HCT116 (cell line): ENCODE measurements around the gene ZNF254. TPM values are rescaled to one million over a fixed set of nuclear protein-coding genes. Genes with fewer than 3 reads are reported as not detected.
"Not testable (repeated sequence)": the region's sequence is repeated elsewhere in the genome, so short reads cannot be mapped to it uniquely, and the experiment has no call there.

Experiments used
- ATAC-seq: fragments of 200-7000 bp; cut with Tn5 transposase; 2 replicates; pipeline ENCODE4 v1.9.1; 2020; ENCODE audit warnings: mild to moderate bottlenecking, moderate library complexity
- BruUV-seq: library from RNA; stranded (reverse); fragments of 400-500 nt; replicated peaks from 2 replicates; lab custom pipeline; 2021; lab: Mats Ljungman, UMichigan
- CTCF ChIA-PET: fragments of 300-600 bp; sonication (Branson Sonifier 250); formaldehyde crosslinking; loops from one replicate; lab custom pipeline; 2021; ENCODE audit warnings: antibody characterized with exemption; lab: Charles Lee
- POLR2A ChIA-PET: fragments of 300-600, 350-600 bp; sonication (Branson Sonifier 250); formaldehyde crosslinking; loops from one replicate; lab custom pipeline; 2021; ENCODE audit warnings: antibody characterized with exemption; lab: Charles Lee
- RAD21 ChIA-PET, 2 experiments: fragments of 300-600 bp; sonication (Branson Sonifier 250); formaldehyde crosslinking; loops; one replicate each; lab custom pipeline; 2023; ENCODE audit warnings: low total read pairs in 2 of 2; ENCODE audit not compliant: uncharacterized antibody in 2 of 2, unreplicated experiment in 2 of 2, low non-redundant PET in 1 of 2; lab: Charles Lee
- DNase-seq: peaks from one replicate; pipeline ENCODE4 v3.0.0-alpha.2; 2010; ENCODE audit warnings: low read depth, low spot score
- H2AFZ ChIP-seq: fragments of 200-600 bp; shearing (Covaris generic), sonication (generic); 2 replicates; pipeline ENCODE4 v1.6.1; 2017; ENCODE audit warnings: low read depth, mixed run types, mixed read lengths, antibody characterized with exemption, low read length; ENCODE audit not compliant: poor library complexity, severe bottlenecking
- H3K27ac ChIP-seq: 2 replicates; pipeline ENCODE4 v1.5.1; 2012; ENCODE audit warnings: low read depth, low read length
- H3K27me3 ChIP-seq: fragments of 200-600 bp; sonication (generic); 2 replicates; pipeline ENCODE4 v1.6.1; 2016; ENCODE audit warnings: mixed run types, low read length, mixed read lengths; ENCODE audit not compliant: insufficient read depth
- H3K36me3 ChIP-seq, 2 experiments: fragments of 200-500 bp in 1 of 2; fragments of 200-600 bp in 1 of 2; sonication (Bioruptor generic) in 1 of 2; sonication (generic) in 1 of 2; 2 replicates each; pipeline versions ENCODE4 v1.5.1 to v1.6.1; 2014 to 2016; ENCODE audit warnings: low read length in 2 of 2, inconsistent platforms in 1 of 2, mixed read lengths in 1 of 2, mixed run types in 1 of 2; ENCODE audit not compliant: insufficient read depth in 2 of 2, control insufficient read depth in 1 of 2
- H3K4me1 ChIP-seq, 2 experiments: fragments of 200-600 bp in 1 of 2; sonication (generic) in 1 of 2; 2 replicates each; pipeline versions ENCODE4 v1.5.1 to v1.6.1; 2012 to 2017; ENCODE audit warnings: low read length in 2 of 2, inconsistent platforms in 1 of 2, mild to moderate bottlenecking in 1 of 2, mixed read lengths in 1 of 2, mixed run types in 1 of 2, moderate library complexity in 1 of 2; ENCODE audit not compliant: insufficient read depth in 2 of 2, control insufficient read depth in 1 of 2
- H3K4me2 ChIP-seq: fragments of 200-600 bp; sonication (generic); 2 replicates; pipeline ENCODE4 v1.6.1; 2017; ENCODE audit warnings: mixed run types, low read length, mixed read lengths
- H3K4me3 ChIP-seq, 2 experiments: fragments of 200-600 bp in 1 of 2; sonication (generic) in 1 of 2; replicated peaks in 1 of 2; 2 replicates each; pipeline ENCODE4 v1.5.1; 2011 to 2016; ENCODE audit warnings: low read length in 2 of 2, control low read depth in 1 of 2, low read depth in 1 of 2, mild to moderate bottlenecking in 1 of 2, mixed read lengths in 1 of 2, mixed run types in 1 of 2
- H3K79me2 ChIP-seq: fragments of 200-600 bp; sonication (generic); 2 replicates; pipeline ENCODE4 v1.6.1; 2017; ENCODE audit warnings: mild to moderate bottlenecking, mixed run types, low read length, moderate library complexity, mixed read lengths; ENCODE audit not compliant: insufficient read depth
- H3K9ac ChIP-seq: fragments of 200-600 bp; sonication (generic); 2 replicates; pipeline ENCODE4 v1.6.1; 2016; ENCODE audit warnings: low read length, mixed read lengths
- H3K9me2 ChIP-seq: fragments of 200-600 bp; sonication (generic), shearing (Covaris generic); 2 replicates; pipeline ENCODE4 v1.6.1; 2017; ENCODE audit warnings: mixed run types, mild to moderate bottlenecking, moderate library complexity; ENCODE audit not compliant: insufficient read depth
- H3K9me3 ChIP-seq, 2 experiments: fragments of 200-500 bp in 1 of 2; fragments of 200-600 bp in 1 of 2; sonication (Bioruptor generic) in 1 of 2; sonication (generic) in 1 of 2; 2 replicates each; pipeline ENCODE4 v1.6.1; 2014 to 2017; ENCODE audit warnings: low read length in 2 of 2, mixed read lengths in 2 of 2, inconsistent platforms in 1 of 2, low read depth in 1 of 2, mild to moderate bottlenecking in 1 of 2, mixed run types in 1 of 2, moderate library complexity in 1 of 2; ENCODE audit not compliant: control insufficient read depth in 1 of 2, insufficient read depth in 1 of 2
- H4K20me1 ChIP-seq: fragments of 200-600 bp; sonication (generic), shearing (Covaris generic); 2 replicates; pipeline ENCODE4 v1.6.1; 2017; ENCODE audit warnings: mixed run types, mild to moderate bottlenecking, moderate library complexity; ENCODE audit not compliant: insufficient read depth
- POLR2AphosphoS5 ChIP-seq: IDR thresholded peaks from 2 replicates; pipeline ENCODE4 v1.6.1; 2011; ENCODE audit warnings: mild to moderate bottlenecking, low read depth, low read length, moderate library complexity
- SRF ChIP-seq: IDR thresholded peaks from 2 replicates; pipeline ENCODE4 v1.6.1; 2012; ENCODE audit warnings: low read depth
- intact Hi-C: fragments of 100-400 bp; cut with micrococcal nuclease; formaldehyde crosslinking; loops from 2 replicates; pipeline ENCODE4 v1.10.0; 2022
- total RNA-seq: library from RNA; stranded (reverse); gene quantifications from one replicate; pipeline ENCODE4 v1.2.1, GENCODE V29; 2021; ENCODE audit not compliant: unreplicated experiment
- TF ChIP-seq, protein P1 (sequence below): IDR thresholded peaks from 2 replicates; pipeline ENCODE4 v1.6.1; 2012

ZNF254 gene
- total RNA-seq, 1 experiment from 2014 or later: 2.5 TPM

DNA sequence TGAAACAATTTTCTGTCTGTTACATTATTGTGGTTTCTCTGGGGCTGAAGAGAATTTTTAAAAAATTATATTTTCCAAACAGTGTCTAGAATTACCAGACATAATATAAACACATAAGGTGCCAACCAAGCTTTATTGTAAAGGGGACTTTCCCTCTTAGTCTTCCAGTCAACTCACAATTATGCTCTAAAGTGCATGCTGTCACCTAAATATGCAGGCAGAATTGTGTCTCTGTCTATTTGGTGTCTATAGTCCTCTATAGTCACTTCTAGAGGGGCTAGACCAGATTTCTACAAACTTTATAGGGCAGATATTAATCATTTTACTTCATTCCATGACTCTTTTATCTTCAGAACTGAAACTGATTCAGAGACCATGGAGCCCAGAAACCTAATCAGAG, 12.8 kb downstream of the ZNF254 start:
- Histone ChIP-seq H3K36me3 (no peaks in the 10 kb centered on the region), H3K9me2 (no peaks in the 10 kb centered on the region), H3K9ac (no peak overlapping the region), H3K79me2 (no peaks in the 10 kb centered on the region), H3K4me3 (no peak overlapping the region), H3K27ac (no peak overlapping the region), H3K4me1 (no peaks in the 10 kb centered on the region), H3K9me3 (peaks cover 0 to 15% of the 10 kb centered on the region in 2 experiments; a peak in 1 of 4 replicates), H3K4me2 (no peak overlapping the region), H3K27me3 (no peaks in the 10 kb centered on the region), H2AFZ (no peak overlapping the region)
- DNase-seq: no peak
- POLR2A ChIA-PET: no interaction called here
- BruUV-seq: no TSS peak
- intact Hi-C loops: no loop called here
- TF ChIP-seq SRF (no peak), POLR2AphosphoS5 (no peak)
- TF ChIP-seq, protein P1, sequence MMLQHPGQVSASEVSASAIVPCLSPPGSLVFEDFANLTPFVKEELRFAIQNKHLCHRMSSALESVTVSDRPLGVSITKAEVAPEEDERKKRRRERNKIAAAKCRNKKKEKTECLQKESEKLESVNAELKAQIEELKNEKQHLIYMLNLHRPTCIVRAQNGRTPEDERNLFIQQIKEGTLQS: no peak
- TF ChIP-seq, all 23 proteins: peak for 0
- ChIA-PET RAD21 (no interaction called here), CTCF (no interaction called here)
- no peak for ATAC-seq
- H4K20me1 ChIP-seq: no peaks in the 10 kb centered on the region

DNA sequence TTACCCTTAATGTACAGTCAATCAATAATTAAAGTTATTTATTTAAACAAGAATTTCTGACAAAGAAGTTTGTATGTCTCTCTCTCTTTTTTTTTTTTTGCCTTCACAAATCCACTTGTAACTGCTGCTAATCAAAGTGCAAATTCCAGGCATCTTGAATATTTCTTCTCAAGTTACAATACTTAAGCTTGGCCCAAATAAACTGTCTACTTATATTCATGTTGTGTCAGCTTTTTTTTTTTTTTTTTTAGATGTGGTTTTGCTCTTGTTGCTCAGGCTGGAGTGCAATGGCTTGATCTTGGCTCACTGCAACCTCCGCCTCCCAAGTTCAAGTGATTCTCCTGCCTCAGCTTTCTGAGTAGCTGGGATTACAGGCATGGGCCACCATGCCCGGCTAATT, 13.6 kb downstream of the ZNF254 start:
- ATAC-seq, H3K27ac ChIP-seq, H4K20me1 ChIP-seq, H3K79me2 ChIP-seq, H3K9me2 ChIP-seq, POLR2A ChIA-PET, H3K27me3 ChIP-seq, H2AFZ ChIP-seq, CTCF ChIA-PET, H3K9ac ChIP-seq, intact Hi-C loops, RAD21 ChIA-PET, H3K4me1 ChIP-seq, H3K4me3 ChIP-seq, H3K4me2 ChIP-seq, BruUV-seq, H3K36me3 ChIP-seq, DNase-seq: not testable (repeated sequence)
- peaks cover 0 to 12% of the 10 kb centered on the region in 2 experiments; a peak in 1 of 4 replicates for H3K9me3 ChIP-seq
